Activated naive CD4-positive, alpha-beta T cell treated with anti-CD3 and anti-CD28 coated beads, Interleukin-2, amount 10 ng/mL, durations not matched to agents 7 days and 5 days (primary cell): ENCODE results near the gene MFSD12.
A peak's percentile ranks its signal among the peaks of the same experiment; 100 is the strongest.
"Not testable (repeated sequence)": the region's sequence is repeated elsewhere in the genome, so short reads cannot be mapped to it uniquely, and the experiment has no call there.

Experiments used
- CTCF ChIA-PET: fragments of 350-600 bp; sonication (Branson Sonifier 250); formaldehyde crosslinking; loops from one replicate; lab custom pipeline; 2021; ENCODE audit warnings: antibody characterized with exemption; lab: Charles Lee
- DNase-seq: peaks from one replicate; pipeline ENCODE4 v3.0.0-alpha.2; 2020
- H3K27ac Mint-ChIP-seq: one replicate; pipeline ENCODE4 v1.8.0; 2021; ENCODE audit warnings: mild to moderate bottlenecking, moderate library complexity, mixed read lengths
- H3K27me3 Mint-ChIP-seq: one replicate; pipeline ENCODE4 v1.8.0; 2021; ENCODE audit warnings: mild to moderate bottlenecking, mixed read lengths
- H3K36me3 Mint-ChIP-seq: one replicate; pipeline ENCODE4 v1.8.0; 2021; ENCODE audit warnings: mixed read lengths
- H3K4me1 Mint-ChIP-seq: one replicate; pipeline ENCODE4 v1.8.0; 2021; ENCODE audit warnings: mixed read lengths
- H3K4me3 Mint-ChIP-seq: one replicate; pipeline ENCODE4 v1.8.0; 2021; ENCODE audit warnings: mild to moderate bottlenecking, moderate library complexity, mixed read lengths
- H3K9me3 Mint-ChIP-seq: one replicate; pipeline ENCODE4 v1.8.0; 2021; ENCODE audit warnings: mixed read lengths

The MFSD12 gene

DNA sequence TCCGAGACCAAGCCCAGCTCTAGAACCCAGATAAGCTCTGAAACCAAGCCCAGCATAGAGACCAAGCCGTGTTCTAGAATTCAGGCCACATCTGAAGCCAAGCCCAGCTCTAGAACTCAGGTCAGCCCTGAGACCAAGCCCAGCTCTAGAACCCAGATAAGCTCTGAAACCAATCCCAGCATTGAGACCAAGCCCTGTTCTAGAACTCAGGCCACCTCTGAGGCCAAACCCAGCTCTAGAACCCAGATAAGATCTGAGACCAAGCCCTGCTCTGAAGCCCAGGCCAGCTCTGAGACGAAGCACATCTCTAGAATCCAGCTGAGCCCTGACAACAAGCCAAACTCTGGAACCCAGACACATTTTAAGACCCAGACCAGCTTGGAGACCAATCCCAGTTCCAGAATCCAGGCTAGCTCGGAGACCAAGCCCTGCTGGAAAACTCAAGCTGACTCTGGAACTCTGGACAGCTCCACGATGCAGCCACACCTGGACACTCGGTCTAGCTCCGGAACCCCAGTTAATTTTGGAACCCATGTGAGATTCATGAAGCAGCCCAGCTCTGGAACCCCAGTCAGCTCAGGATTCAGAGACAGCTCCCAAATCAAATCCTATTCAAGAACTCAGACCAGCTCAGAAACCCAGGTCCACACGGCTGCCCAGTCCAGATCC lies 33.7 kb upstream of the MFSD12 start:
- no peak overlapping the region for H3K4me3 Mint-ChIP-seq
- H3K27me3 Mint-ChIP-seq = peaks cover 8% of the 10 kb centered on the region
- H3K36me3 Mint-ChIP-seq = no peaks in the 10 kb centered on the region
- no peaks in the 10 kb centered on the region for H3K4me1 Mint-ChIP-seq
- no peak overlapping the region for H3K27ac Mint-ChIP-seq
- no peak for DNase-seq
- peaks cover 7% of the 10 kb centered on the region for H3K9me3 Mint-ChIP-seq
- CTCF ChIA-PET = interaction anchor here (1.2 to 1.4 kb wide), 3 partner anchors 26 to 46 kb away, joined by 3 to 6 read pairs (median 3); no protein-coding TSS in a partner anchor

DNA sequence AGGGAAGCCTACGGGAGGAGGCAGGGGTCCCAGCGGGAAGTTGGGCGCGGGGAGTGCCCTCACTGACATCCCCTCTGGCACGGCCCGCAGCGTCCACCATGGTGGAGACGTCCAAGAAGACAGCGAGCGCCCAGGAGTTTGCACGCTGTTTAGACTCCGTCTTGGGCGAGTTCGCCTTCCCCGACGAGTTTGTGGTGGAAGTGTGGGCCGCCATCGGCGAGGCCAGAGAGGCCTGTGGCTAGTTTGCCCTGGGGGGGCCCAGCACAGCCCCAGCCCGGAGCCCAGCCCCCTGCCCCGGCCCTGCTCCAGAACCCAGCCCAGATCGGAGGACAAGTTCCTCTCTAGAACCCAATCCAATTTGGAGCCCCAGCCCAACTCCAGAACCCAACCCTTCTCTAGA lies 32.6 kb upstream of the MFSD12 start:
- Mint-ChIP-seq H3K27ac (no peak overlapping the region), H3K9me3 (peaks cover 7% of the 10 kb centered on the region), H3K36me3 (no peaks in the 10 kb centered on the region), H3K27me3 (peaks cover 16% of the 10 kb centered on the region), H3K4me3 (no peak overlapping the region), H3K4me1 (peaks cover 2% of the 10 kb centered on the region)
- CTCF ChIA-PET = interaction anchor here (1.3 kb wide), 1 partner anchor 28 kb away, joined by 3 read pairs; no protein-coding TSS in a partner anchor
- no peak for DNase-seq

DNA sequence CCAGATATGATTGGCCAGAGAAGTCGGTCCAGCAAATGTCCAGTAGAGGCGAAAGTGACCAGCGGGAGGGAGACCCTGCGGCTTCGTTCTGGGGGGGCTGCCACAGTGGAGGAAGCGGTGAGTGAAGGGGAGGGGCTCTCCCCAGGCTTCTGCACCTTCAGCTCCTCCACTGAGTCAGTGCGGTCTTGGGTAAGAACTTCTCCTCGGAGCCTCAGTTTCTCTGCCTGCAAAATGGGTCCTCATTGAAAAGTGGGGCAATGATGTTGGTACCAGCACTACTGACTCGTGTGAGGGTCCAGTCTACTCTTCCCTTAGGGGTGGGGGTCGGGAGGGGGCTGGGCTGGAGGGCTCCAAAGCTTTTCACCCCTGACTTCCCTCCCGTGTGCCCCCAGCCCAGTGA lies 32.1 kb upstream of the MFSD12 start:
- CTCF ChIA-PET = no interaction called here
- Mint-ChIP-seq H3K27me3 (peaks cover 21% of the 10 kb centered on the region), H3K27ac (no peak overlapping the region), H3K36me3 (no peaks in the 10 kb centered on the region), H3K4me1 (peaks cover 2% of the 10 kb centered on the region), H3K9me3 (peaks cover 7% of the 10 kb centered on the region), H3K4me3 (no peak overlapping the region)
- DNase-seq = no peak

DNA sequence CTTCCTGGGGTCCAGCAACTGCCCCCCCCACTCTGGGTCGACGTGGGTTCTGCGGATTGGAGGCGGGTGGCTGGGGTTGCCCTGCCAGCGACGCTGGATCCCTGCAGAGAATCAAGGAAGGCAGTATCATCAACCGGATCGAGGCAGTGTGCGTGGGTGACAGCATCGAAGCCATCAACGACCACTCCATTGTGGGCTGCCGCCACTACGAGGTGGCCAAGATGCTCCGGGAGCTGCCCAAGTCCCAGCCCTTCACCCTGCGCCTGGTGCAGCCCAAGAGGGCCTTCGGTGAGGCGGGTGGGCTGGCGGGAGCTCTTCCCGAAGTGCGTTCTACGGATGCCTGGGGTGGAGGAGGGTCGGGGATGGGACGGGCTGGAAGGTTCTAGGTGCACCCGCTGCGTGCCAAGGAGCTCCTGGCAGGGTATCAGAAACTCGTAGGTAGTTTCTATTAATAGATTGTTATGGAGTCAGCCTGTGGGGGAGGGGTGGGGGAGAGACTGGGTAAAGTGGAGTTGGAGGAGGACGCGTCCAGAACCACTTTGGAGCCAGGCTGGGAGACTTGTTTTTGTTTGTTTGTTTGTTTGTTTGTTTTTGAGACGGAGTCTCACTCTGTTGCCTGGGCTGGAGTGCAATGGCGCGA lies 29.4 kb upstream of the MFSD12 start:
- Mint-ChIP-seq H3K27ac (no peak overlapping the region), H3K4me3 (no peak overlapping the region), H3K36me3 (no peaks in the 10 kb centered on the region), H3K27me3 (peaks cover 35% of the 10 kb centered on the region), H3K9me3 (peaks cover 7% of the 10 kb centered on the region), H3K4me1 (peaks cover 2% of the 10 kb centered on the region)
- CTCF ChIA-PET = interaction anchor here (0.7 to 1.1 kb wide), 4 partner anchors 13 to 42 kb away, joined by 3 read pairs; partner anchors contain the start of gene HMG20B
- no peak for DNase-seq

DNA sequence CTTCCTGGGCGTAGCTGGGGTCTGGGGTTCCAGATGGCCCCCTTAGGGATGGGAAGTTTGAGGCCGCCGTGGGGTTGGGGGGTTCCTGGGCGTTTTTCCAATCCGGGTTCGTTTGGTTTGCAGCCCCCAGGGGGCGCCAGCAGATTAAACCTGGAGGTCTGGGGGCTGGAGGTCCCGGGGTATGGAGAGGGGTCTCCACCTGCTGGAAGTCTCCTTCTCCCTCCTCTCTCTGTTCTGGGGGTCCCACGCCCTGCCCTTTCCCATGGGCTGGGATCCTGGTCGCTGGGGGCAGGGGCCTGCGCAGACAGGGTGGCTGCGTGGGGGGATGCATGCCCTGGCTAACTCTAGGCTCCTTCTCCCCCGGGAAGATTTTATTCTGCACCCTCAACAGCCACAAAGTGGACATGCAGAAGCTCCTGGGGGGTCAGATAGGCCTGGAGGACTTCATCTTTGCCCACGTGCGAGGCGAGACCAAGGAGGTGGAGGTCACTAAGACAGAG lies 28.8 kb upstream of the MFSD12 start:
- Mint-ChIP-seq H3K36me3 (no peaks in the 10 kb centered on the region), H3K4me1 (peaks cover 2% of the 10 kb centered on the region), H3K4me3 (peak overlapping the region; percentile 41), H3K9me3 (peaks cover 2% of the 10 kb centered on the region), H3K27ac (no peak overlapping the region), H3K27me3 (peaks cover 31% of the 10 kb centered on the region)
- DNase-seq = peak; percentile 59
- CTCF ChIA-PET = interaction anchor here (1.0 to 1.2 kb wide), 2 partner anchors 22 to 41 kb away, joined by 3 read pairs; no protein-coding TSS in a partner anchor

DNA sequence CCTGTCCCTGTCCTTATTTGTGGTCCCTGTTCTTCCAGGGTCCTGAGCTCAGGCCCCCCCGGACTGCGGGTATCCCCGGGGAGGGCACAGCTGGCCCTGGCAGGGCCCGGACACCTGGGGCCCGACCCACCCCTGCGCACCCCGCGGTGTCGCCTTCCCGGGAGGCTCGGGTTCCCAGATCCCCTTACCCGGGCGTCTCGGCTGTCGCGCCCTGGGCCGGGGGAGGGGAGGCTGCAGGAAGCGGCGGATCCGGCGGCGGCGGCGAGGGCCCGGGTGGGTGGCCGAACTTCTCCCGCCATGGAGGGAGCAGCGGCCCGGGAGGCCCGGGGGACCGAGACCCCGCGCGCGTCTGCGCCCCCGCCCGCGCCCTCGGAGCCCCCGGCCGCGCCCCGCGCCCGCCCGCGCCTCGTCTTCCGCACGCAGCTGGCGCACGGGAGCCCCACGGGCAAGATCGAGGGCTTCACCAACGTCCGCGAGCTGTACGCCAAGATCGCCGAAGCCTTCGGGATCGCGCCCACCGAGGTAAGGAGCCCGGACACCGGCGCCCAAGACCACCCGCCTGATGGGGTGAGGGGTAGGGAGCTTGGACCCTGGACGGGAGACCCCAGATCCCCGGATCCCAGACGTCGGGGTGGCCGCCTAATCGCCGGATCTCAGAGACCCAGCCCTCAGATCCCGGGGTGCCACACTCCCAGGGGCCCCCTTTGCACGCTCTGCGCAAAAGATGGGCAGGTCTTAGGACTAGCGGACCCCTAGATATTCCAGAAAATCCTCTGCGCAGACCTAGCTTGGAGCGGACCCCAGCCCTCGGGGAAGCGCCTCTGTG lies 28.1 kb upstream of the MFSD12 start, which contains the start of gene GIPC3:
GIPC3 (plus strand) TSS at position 178 of the 826 bp plus-strand sequence; CDS start at position 298, 120 bp downstream.
- Mint-ChIP-seq H3K4me3 (peak within 1 kb of the TSS; percentile 41), H3K36me3 (no peaks in the 10 kb centered on the region), H3K27ac (no peak within 1 kb of the TSS), H3K27me3 (peaks cover 31% of the 10 kb centered on the region), H3K4me1 (peaks cover 2% of the 10 kb centered on the region), H3K9me3 (peaks cover 2% of the 10 kb centered on the region)
- CTCF ChIA-PET = interaction anchor here (1.2 to 1.3 kb wide), 3 partner anchors 23 to 40 kb away, joined by 3 read pairs; no protein-coding TSS in a partner anchor
- peak; percentile 40 for DNase-seq

DNA sequence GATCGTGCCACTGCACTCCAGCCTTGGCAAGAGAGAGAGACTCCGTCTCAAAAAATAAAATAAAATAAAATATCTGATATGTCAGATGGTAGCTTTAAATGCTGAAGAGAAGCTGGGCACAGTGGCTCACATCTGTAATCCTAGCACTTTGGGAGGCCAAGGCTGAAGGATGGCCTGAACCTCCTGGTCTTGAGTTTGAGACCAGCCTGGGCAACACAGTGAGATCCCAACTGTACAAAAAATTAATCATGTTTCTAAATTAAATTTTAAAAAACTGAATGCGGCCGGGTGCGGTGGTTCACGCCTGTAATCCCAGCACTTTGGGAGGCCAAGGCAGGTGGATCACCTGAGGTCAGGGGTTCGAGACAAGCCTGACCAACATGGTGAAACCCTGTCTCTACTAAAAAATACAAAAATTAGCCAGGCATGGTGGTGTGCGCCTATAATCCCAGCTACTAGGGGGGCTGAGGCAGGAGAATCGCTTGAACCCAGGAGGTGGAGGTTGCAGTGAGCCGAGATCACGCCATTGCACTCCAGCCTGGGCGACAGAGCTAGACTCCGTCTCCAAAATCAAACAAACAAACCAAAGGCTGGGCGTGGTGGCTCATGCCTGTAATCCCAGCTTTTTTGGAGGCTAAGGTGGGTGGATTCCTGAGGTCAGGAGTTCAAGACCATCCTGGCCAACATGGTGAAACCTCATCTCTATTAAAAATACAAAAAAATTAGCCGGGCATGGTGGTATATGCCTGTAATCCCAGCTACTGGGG lies 26.8 kb upstream of the MFSD12 start:
- H3K4me3 Mint-ChIP-seq, H3K9me3 Mint-ChIP-seq: not testable (repeated sequence)

DNA sequence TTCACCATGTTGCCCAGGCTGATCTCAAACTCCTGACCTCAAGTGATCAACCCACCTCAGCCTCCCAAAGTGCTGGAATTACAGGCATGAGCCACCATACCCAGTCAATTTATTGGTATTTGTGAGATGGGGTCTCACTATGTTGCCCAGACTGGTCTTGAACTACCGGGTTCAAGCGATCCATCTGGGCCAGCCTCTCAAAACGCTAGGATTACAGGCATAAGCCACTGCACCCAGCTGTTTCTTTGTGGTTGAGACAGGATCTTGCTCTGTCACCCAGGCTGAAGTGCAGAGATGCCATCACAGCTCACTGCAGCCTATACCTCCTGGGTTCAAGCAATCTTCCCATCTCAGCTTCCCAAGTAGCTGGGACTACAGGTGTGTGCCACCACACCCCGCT lies 24.4 kb upstream of the MFSD12 start:
- H3K9me3 Mint-ChIP-seq, H3K4me1 Mint-ChIP-seq, H3K36me3 Mint-ChIP-seq, H3K27ac Mint-ChIP-seq, H3K4me3 Mint-ChIP-seq, CTCF ChIA-PET, DNase-seq: not testable (repeated sequence)
- H3K27me3 Mint-ChIP-seq = peaks cover 31% of the 10 kb centered on the region

More for the DNA sequence above, 26.8 kb upstream of the MFSD12 start:
- H3K27me3 Mint-ChIP-seq = peaks cover 31% of the 10 kb centered on the region
- H3K4me1 Mint-ChIP-seq, DNase-seq, H3K27ac Mint-ChIP-seq, H3K36me3 Mint-ChIP-seq: not testable (repeated sequence)
- CTCF ChIA-PET = interaction anchor here (0.9 to 1.3 kb wide), 3 partner anchors 28 to 132 kb away, joined by 3 read pairs; no protein-coding TSS in a partner anchor

DNA sequence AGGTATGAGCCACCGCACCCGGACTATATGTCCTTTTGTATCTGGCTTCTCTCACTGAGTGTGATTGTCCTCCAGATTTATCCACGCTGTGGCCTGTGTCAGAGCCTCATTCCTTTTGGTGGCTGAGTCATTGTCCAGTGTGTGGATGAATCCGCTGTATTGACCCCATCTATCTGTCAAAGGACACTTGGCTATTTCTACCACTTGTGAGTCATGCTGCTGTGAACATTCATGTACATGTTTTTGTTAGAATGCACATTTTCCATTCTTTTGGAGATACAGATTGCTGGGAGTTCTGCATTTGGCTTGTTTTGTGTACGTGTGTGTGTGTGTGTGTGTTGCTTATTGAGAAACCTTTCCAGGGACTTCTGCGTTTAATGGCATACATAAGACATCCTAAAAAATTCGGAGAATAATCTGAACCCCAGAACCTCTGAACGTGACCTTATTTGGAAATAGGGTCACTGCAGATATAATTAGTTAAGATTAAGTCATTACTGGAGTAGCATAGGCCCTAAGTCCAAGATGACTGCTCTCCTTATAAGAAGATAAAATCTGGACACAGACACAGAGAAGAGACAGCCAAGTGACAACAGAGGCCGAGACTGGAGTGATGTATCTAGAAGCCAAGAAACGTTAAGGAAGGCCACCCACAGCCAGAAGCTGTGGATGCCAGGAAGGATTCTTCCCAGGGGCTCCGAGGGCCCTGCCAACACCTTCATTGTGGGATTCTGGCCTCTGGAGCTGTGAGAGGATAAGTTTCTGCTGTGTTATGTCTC lies 23.0 kb upstream of the MFSD12 start:
- H3K4me1 Mint-ChIP-seq = peaks cover under 1% of the 10 kb centered on the region
- H3K9me3 Mint-ChIP-seq = no peaks in the 10 kb centered on the region
- no peak overlapping the region for H3K27ac Mint-ChIP-seq
- DNase-seq = no peak
- CTCF ChIA-PET = interaction anchor here (0.6 kb wide), 1 partner anchor 30 kb away, joined by 3 read pairs; no protein-coding TSS in a partner anchor
- peaks cover 21% of the 10 kb centered on the region for H3K27me3 Mint-ChIP-seq
- H3K4me3 Mint-ChIP-seq = no peak overlapping the region
- H3K36me3 Mint-ChIP-seq = peaks cover 3% of the 10 kb centered on the region

DNA sequence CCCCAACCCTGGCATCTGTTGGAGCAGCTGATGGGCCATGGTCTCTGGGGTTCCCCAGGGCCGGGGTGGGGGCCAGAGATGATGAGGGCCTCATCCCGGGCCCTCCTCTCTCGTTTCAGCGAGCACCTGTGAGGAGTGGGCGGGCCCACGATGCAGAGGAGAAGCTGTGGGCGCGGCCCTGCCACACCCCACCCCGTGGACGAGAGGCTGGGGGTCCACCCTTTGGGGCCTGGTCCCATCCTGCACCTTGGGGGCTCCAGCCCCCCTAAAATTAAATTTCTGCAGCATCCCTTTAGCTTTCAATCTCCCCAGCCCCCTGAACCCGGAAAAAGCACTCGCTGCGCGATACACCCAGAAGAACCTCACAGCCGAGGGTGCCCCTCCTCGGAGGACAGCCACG lies 21.0 kb upstream of the MFSD12 start:
- DNase-seq = no peak

DNA sequence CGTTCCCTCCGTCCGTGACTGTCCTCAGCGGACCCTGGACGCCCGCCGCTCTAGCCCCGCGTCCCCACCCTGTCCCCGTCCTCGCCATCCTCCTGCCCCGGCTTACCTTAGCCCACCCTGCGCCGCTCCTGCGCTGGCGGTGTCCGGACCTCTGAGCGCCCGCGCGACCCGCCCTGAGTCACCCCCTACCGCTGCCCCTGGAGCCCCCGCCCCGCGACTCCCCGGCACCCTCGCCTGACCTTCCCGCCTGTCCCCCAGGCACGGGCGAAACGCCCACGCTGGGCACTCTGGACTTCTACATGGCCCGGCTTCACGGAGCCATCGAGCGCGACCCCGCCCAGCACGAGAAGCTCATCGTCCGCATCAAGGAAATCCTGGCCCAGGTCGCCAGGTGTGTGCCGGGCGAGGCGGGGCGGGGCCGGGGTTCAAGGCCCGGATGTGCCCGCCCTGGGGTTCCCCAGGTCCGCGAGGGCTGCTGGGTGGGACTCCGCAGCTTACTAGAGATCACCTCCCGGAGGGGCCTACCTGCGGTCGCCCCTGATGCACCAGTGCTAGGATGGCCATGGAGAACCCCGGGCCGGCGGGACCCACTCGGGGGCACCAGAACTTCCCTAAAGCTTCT lies 20.4 kb upstream of the MFSD12 start:
- Mint-ChIP-seq H3K27ac (no peak overlapping the region), H3K9me3 (no peaks in the 10 kb centered on the region), H3K27me3 (peaks cover 3% of the 10 kb centered on the region), H3K4me1 (peaks cover 9% of the 10 kb centered on the region), H3K4me3 (no peak overlapping the region), H3K36me3 (peaks cover 13% of the 10 kb centered on the region)
- DNase-seq = no peak
- CTCF ChIA-PET = no interaction called here

More for the DNA sequence above, 21.0 kb upstream of the MFSD12 start:
- Mint-ChIP-seq H3K36me3 (peaks cover 13% of the 10 kb centered on the region), H3K27me3 (peaks cover 6% of the 10 kb centered on the region), H3K27ac (no peak overlapping the region), H3K9me3 (no peaks in the 10 kb centered on the region), H3K4me1 (peaks cover 9% of the 10 kb centered on the region), H3K4me3 (no peak overlapping the region)
- CTCF ChIA-PET = no interaction called here

DNA sequence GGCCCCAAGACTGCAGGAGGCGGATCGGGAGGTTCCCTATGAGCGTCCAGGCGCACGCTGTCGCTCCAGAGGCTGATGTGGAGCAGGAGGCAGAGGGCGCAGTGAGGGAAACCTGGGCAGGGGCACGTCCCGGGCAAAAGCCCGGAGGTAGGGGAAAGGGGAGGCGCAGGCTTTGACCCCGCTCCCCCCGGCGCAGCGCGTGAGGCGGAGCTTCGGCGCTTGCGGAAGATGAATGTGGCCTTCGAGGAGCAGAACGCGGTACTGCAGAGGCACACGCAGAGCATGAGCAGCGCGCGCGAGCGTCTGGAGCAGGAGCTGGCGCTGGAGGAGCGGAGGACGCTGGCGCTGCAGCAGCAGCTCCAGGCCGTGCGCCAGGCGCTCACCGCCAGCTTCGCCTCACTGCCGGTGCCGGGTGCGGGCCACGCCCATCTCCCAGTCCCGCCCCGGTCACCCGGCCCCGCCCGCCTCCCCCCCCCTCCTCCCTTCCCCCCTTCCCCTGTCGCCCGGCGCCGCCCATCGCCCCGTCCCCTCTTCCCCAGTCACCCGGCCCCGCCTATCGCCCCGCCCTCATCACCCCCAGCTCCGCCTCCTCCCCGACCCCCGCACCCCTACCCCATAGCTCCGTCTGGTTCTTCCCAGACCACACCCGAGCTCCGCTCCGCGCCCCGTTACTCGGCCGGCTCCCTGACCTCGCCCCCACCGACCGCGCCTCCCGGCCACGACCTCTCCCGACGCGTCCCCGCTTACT lies 19.5 kb upstream of the MFSD12 start:
- H3K4me1 Mint-ChIP-seq = peaks cover 16% of the 10 kb centered on the region
- H3K27me3 Mint-ChIP-seq = no peaks in the 10 kb centered on the region
- no peaks in the 10 kb centered on the region for H3K9me3 Mint-ChIP-seq
- no peak for DNase-seq
- H3K36me3 Mint-ChIP-seq = peaks cover 13% of the 10 kb centered on the region
- H3K4me3 Mint-ChIP-seq = no peak overlapping the region
- CTCF ChIA-PET = no interaction called here
- no peak overlapping the region for H3K27ac Mint-ChIP-seq
